GM23338 (cell line): ENCODE measurements around the gene OLFML2B. TPM values are rescaled to one million over a fixed set of nuclear protein-coding genes. Genes with fewer than 3 reads are reported as not detected.

ENCODE experiments used
- ATAC-seq: fragments of 200-7000 bp; cut with Tn5 transposase; 3 replicates; pipeline ENCODE4 v1.9.1; 2020
- DNase-seq: peaks from one replicate; pipeline ENCODE4 v3.0.0-alpha.2; 2015; ENCODE audit warnings: low spot score
- H2AFZ ChIP-seq: fragments of 200-600 bp; sonication (generic); 2 replicates; pipeline ENCODE4 v1.8.0; 2016; ENCODE audit warnings: antibody characterized with exemption, mild to moderate bottlenecking, moderate library complexity
- H3F3A ChIP-seq: fragments of 200-600 bp; sonication (generic); replicated peaks from 2 replicates; pipeline ENCODE4 v1.8.0; 2017; ENCODE audit warnings: antibody characterized with exemption, mixed run types, low read depth
- H3K27ac ChIP-seq: fragments of 200-600 bp; sonication (generic); 2 replicates; pipeline ENCODE4 v1.6.1; 2016; ENCODE audit warnings: low read depth
- H3K27me3 ChIP-seq: fragments of 200-600 bp; sonication (generic); 2 replicates; pipeline ENCODE4 v1.8.0; 2016; ENCODE audit warnings: mild to moderate bottlenecking, mixed run types, moderate library complexity; ENCODE audit not compliant: insufficient read depth
- H3K36me3 ChIP-seq: fragments of 200-600 bp; sonication (generic); 2 replicates; pipeline ENCODE4 v1.8.0; 2016; ENCODE audit warnings: mild to moderate bottlenecking; ENCODE audit not compliant: insufficient read depth
- H3K4me1 ChIP-seq: fragments of 200-600 bp; sonication (generic); 2 replicates; pipeline ENCODE4 v1.8.0; 2016; ENCODE audit warnings: mild to moderate bottlenecking, moderate library complexity; ENCODE audit not compliant: insufficient read depth
- H3K4me2 ChIP-seq: fragments of 200-600 bp; sonication (generic); 2 replicates; pipeline ENCODE4 v1.7.1; 2017; ENCODE audit warnings: mixed run types
- H3K4me3 ChIP-seq: fragments of 200-600 bp; sonication (generic); 2 replicates; pipeline ENCODE4 v1.6.1; 2016; ENCODE audit warnings: mixed run types
- H3K79me2 ChIP-seq: fragments of 200-600 bp; sonication (generic); replicated peaks from 2 replicates; pipeline ENCODE4 v1.8.0; 2017; ENCODE audit warnings: mild to moderate bottlenecking; ENCODE audit not compliant: insufficient read depth
- H3K9me2 ChIP-seq: fragments of 200-600 bp; sonication (generic); 2 replicates; pipeline ENCODE4 v1.8.0; 2017; ENCODE audit not compliant: insufficient read depth
- H4K20me1 ChIP-seq: fragments of 200-600 bp; sonication (generic); replicated peaks from 2 replicates; pipeline ENCODE4 v1.8.0; 2017; ENCODE audit warnings: mild to moderate bottlenecking; ENCODE audit not compliant: insufficient read depth
- H3K27ac Mint-ChIP-seq: 2 replicates; pipeline ENCODE4 v1.8.0; 2020; ENCODE audit warnings: inconsistent platforms, mild to moderate bottlenecking, moderate library complexity, mixed read lengths
- H3K27me3 Mint-ChIP-seq: 3 replicates; pipeline ENCODE4 v1.8.0; 2022; ENCODE audit warnings: low read depth, mild to moderate bottlenecking, moderate library complexity, mixed read lengths, inconsistent platforms; ENCODE audit not compliant: insufficient read depth, poor library complexity
- H3K36me3 Mint-ChIP-seq: 3 replicates; pipeline ENCODE4 v1.8.0; 2021; ENCODE audit warnings: low read depth, mild to moderate bottlenecking, inconsistent platforms, moderate library complexity, mixed read lengths
- H3K4me1 Mint-ChIP-seq: 3 replicates; pipeline ENCODE4 v1.8.0; 2020; ENCODE audit warnings: mild to moderate bottlenecking, inconsistent platforms, mixed read lengths
- H3K4me3 Mint-ChIP-seq: 3 replicates; pipeline ENCODE4 v1.8.0; 2021; ENCODE audit warnings: moderate library complexity, mild to moderate bottlenecking, inconsistent platforms, mixed read lengths
- H3K9me3 Mint-ChIP-seq: 3 replicates; pipeline ENCODE4 v1.8.0; 2020; ENCODE audit warnings: moderate library complexity, mild to moderate bottlenecking, inconsistent platforms, mixed read lengths
- CREB1 ChIP-seq: fragments of 250-450 bp; sonication (Bioruptor Pico); IDR thresholded peaks from 2 replicates; pipeline ENCODE4 v1.5.0; 2020; ENCODE audit warnings: low read depth, mild to moderate bottlenecking, moderate library complexity
- ETS1 ChIP-seq: IDR thresholded peaks from 2 replicates; pipeline ENCODE4 v1.6.1; 2016; ENCODE audit warnings: antibody characterized with exemption
- EZH2 ChIP-seq: fragments of 200-600 bp; sonication (generic); IDR thresholded peaks from one replicate; pipeline ENCODE4 v1.8.0; 2017; ENCODE audit warnings: antibody characterized with exemption, mild to moderate bottlenecking, low read depth; ENCODE audit not compliant: unreplicated experiment
- EZH2phosphoT487 ChIP-seq: fragments of 200-600 bp; sonication (generic); IDR thresholded peaks from one replicate; pipeline ENCODE4 v1.8.1; 2018; ENCODE audit warnings: antibody characterized with exemption; ENCODE audit not compliant: unreplicated experiment
- NANOG ChIP-seq: IDR thresholded peaks from 2 replicates; pipeline ENCODE4 v1.6.1; 2016; ENCODE audit warnings: antibody characterized with exemption, borderline replicate concordance
- POLR2AphosphoS5 ChIP-seq: IDR thresholded peaks from 2 replicates; pipeline ENCODE4 v1.6.1; 2016; ENCODE audit warnings: antibody characterized with exemption, low read depth
- STAT1 ChIP-seq: IDR thresholded peaks from one replicate; pipeline ENCODE4 v1.6.1; 2016; ENCODE audit warnings: antibody characterized with exemption; ENCODE audit not compliant: unreplicated experiment
- ZNF331 ChIP-seq: fragments of 250-450 bp; sonication (Bioruptor Pico); IDR thresholded peaks from 2 replicates; pipeline ENCODE4 v1.5.0; 2020; ENCODE audit warnings: low read depth, mild to moderate bottlenecking, moderate library complexity
- ZNF462 ChIP-seq: fragments of 250-450 bp; sonication (Bioruptor Pico); IDR thresholded peaks from 2 replicates; pipeline ENCODE4 v1.5.0; 2020; ENCODE audit warnings: mild to moderate bottlenecking, moderate library complexity
- polyA plus RNA-seq: library from polyadenylated mRNA; unstranded; fragments of >200 nt; fragmentation: Nextera tagmentation; extraction: Ambion mirVana; gene quantifications from 2 replicates; pipeline ENCODE4 v1.2.1, GENCODE V29; 2016
- total RNA-seq: library from RNA; depleted of rRNA; stranded (reverse); fragments of >200 nt; shearing (Covaris generic); gene quantifications from 2 replicates; pipeline ENCODE4 v1.2.3, GENCODE V29; 2014

Gene OLFML2B
- total and polyA plus RNA-seq, 2 experiments from 2014 or later: 2.9 to 4.3 TPM

- Histone ChIP-seq H3K79me2 (no peaks in the 10 kb centered on the region), H3K27me3 (no peaks in the 10 kb centered on the region), H3F3A (no peaks in the 10 kb centered on the region), H2AFZ (no peak overlapping the region), H3K9me2 (no peaks in the 10 kb centered on the region), H4K20me1 (no peaks in the 10 kb centered on the region), H3K27ac (no peak overlapping the region), H3K4me2 (no peak overlapping the region), H3K4me1 (no peaks in the 10 kb centered on the region), H3K36me3 (no peaks in the 10 kb centered on the region), H3K4me3 (no peak overlapping the region)
- Mint-ChIP-seq H3K9me3 (peaks cover 4% of the 10 kb centered on the region; the same call in 2 of the 3 replicates), H3K36me3 (no peaks in the 10 kb centered on the region), H3K4me3 (no peak overlapping the region), H3K4me1 (peaks cover 4% of the 10 kb centered on the region; the same call in 2 of the 3 replicates), H3K27ac (no peak overlapping the region), H3K27me3 (no peaks in the 10 kb centered on the region)
- no peak for ATAC-seq
- TF ChIP-seq EZH2phosphoT487: no peak
- TF ChIP-seq ETS1: no peak
- no peak for TF ChIP-seq EZH2
- no peak for DNase-seq
Measured at GRCh38 chr1:162040001-162040400, 16.3 kb upstream of the OLFML2B start.

GRCh38 chr1:162038624-162039023 lies 15.0 kb upstream of the OLFML2B start:
- H3K4me3 Mint-ChIP-seq: no peak overlapping the region
- H4K20me1 ChIP-seq: no peaks in the 10 kb centered on the region
- ATAC-seq (no peak), DNase-seq (no peak)
- peaks cover 4% of the 10 kb centered on the region; the same call in 2 of the 3 replicates for H3K4me1 Mint-ChIP-seq
- no peaks in the 10 kb centered on the region for H3K27me3 ChIP-seq
- H3K4me2 ChIP-seq: no peak overlapping the region
- no peaks in the 10 kb centered on the region for H3K4me1 ChIP-seq
- no peak for TF ChIP-seq NANOG
- TF ChIP-seq ETS1: no peak
- H3F3A ChIP-seq: no peaks in the 10 kb centered on the region
- no peak overlapping the region for H3K4me3 ChIP-seq
- peaks cover 4% of the 10 kb centered on the region; the same call in 2 of the 3 replicates for H3K9me3 Mint-ChIP-seq
- no peak overlapping the region for H2AFZ ChIP-seq
- no peaks in the 10 kb centered on the region for H3K27me3 Mint-ChIP-seq
- H3K79me2 ChIP-seq: no peaks in the 10 kb centered on the region
- H3K36me3 Mint-ChIP-seq: no peaks in the 10 kb centered on the region
- H3K27ac ChIP-seq: no peak overlapping the region
- no peaks in the 10 kb centered on the region for H3K9me2 ChIP-seq
- H3K27ac Mint-ChIP-seq: no peak overlapping the region
- no peaks in the 10 kb centered on the region for H3K36me3 ChIP-seq

GRCh38 chr1:162036163-162036562 lies 12.5 kb upstream of the OLFML2B start:
- no peak for ATAC-seq
- Histone ChIP-seq H2AFZ (no peak overlapping the region), H3K4me3 (no peak overlapping the region), H3K4me2 (no peak overlapping the region), H3F3A (no peaks in the 10 kb centered on the region), H3K27ac (no peak overlapping the region), H3K9me2 (no peaks in the 10 kb centered on the region), H3K4me1 (no peaks in the 10 kb centered on the region), H3K27me3 (no peaks in the 10 kb centered on the region), H3K79me2 (no peaks in the 10 kb centered on the region), H4K20me1 (no peaks in the 10 kb centered on the region), H3K36me3 (no peaks in the 10 kb centered on the region)
- no peak for DNase-seq
- Mint-ChIP-seq H3K27ac (no peak overlapping the region), H3K4me1 (peaks cover 4% of the 10 kb centered on the region; the same call in 2 of the 3 replicates), H3K36me3 (no peaks in the 10 kb centered on the region), H3K27me3 (peaks cover 2% of the 10 kb centered on the region), H3K9me3 (no peaks in the 10 kb centered on the region; the same call in 2 of the 3 replicates), H3K4me3 (no peak overlapping the region)
- TF ChIP-seq POLR2AphosphoS5 (no peak), ZNF331 (CRISPR knock-in tag) (no peak), STAT1 (no peak), NANOG (no peak), EZH2phosphoT487 (no peak), ZNF462 (CRISPR knock-in tag) (no peak), CREB1 (CRISPR knock-in tag) (no peak)
